Activated B cell treated with CpG ODN at 0.5 μM for 24 hours (primary cell): Measurements from ENCODE around the gene EBNA1BP2. TPM values are rescaled to one million over a fixed set of nuclear protein-coding genes. Genes with fewer than 3 reads are reported as not detected.
"Not testable (repeated sequence)": the region's sequence is repeated elsewhere in the genome, so short reads cannot be mapped to it uniquely, and the experiment has no call there.

Experiments used
- ATAC-seq: fragments of 200-7000 bp; cut with Tn5 transposase; one replicate; pipeline ENCODE4 v1.10.0; 2021; ENCODE audit warnings: low read depth, mild to moderate bottlenecking, moderate library complexity
- CTCF ChIA-PET: fragments of 350-600 bp; sonication (Branson Sonifier 250); formaldehyde crosslinking; loops from one replicate; lab custom pipeline; 2021; ENCODE audit warnings: antibody characterized with exemption; lab: Charles Lee
- POLR2A ChIA-PET: fragments of 350-600 bp; sonication (Branson Sonifier 250); formaldehyde crosslinking; loops from one replicate; lab custom pipeline; 2021; ENCODE audit warnings: antibody characterized with exemption; lab: Charles Lee
- DNase-seq: peaks from one replicate; pipeline ENCODE4 v3.0.0; 2022
- H3K27ac Mint-ChIP-seq: one replicate; pipeline ENCODE4 v1.8.0; 2020; ENCODE audit warnings: mixed read lengths
- H3K27me3 Mint-ChIP-seq: one replicate; pipeline ENCODE4 v1.8.0; 2021; ENCODE audit warnings: mixed read lengths
- H3K36me3 Mint-ChIP-seq: one replicate; pipeline ENCODE4 v1.8.0; 2021; ENCODE audit warnings: low read depth, mixed read lengths
- H3K4me1 Mint-ChIP-seq: one replicate; pipeline ENCODE4 v1.8.0; 2021; ENCODE audit warnings: mixed read lengths
- H3K4me3 Mint-ChIP-seq: one replicate; pipeline ENCODE4 v1.8.0; 2020; ENCODE audit warnings: mild to moderate bottlenecking, mixed read lengths
- H3K9me3 Mint-ChIP-seq: one replicate; pipeline ENCODE4 v1.8.0; 2020; ENCODE audit warnings: mixed read lengths
- CTCF ChIP-seq: fragments of 200-600 bp; IDR thresholded peaks from one replicate; pipeline ENCODE4 v1.8.0; 2022; ENCODE audit warnings: antibody characterized with exemption, mild to moderate bottlenecking
- intact Hi-C: fragments of 100-400 bp; cut with micrococcal nuclease; formaldehyde crosslinking; loops from one replicate; pipeline ENCODE4 v1.15.1; 2024
- total RNA-seq: library from RNA; stranded (reverse); gene quantifications from 2 replicates; pipeline ENCODE4 v1.2.3, GENCODE V29; 2022

Gene EBNA1BP2
- total RNA-seq, 1 donor from 2014 or later: 59.9 TPM

- no peaks in the 10 kb centered on the region for H3K27me3 Mint-ChIP-seq
- CTCF ChIA-PET: interaction anchor here (1.5 kb wide), 1 partner anchor 12 kb away, joined by 4 read pairs; no protein-coding TSS in a partner anchor
- no peak overlapping the region for H3K27ac Mint-ChIP-seq
- POLR2A ChIA-PET: no interaction called here
- ATAC-seq (no peak), DNase-seq (no peak)
- intact Hi-C loops: no loop called here
- no peak overlapping the region for H3K4me3 Mint-ChIP-seq
- H3K9me3 Mint-ChIP-seq: no peaks in the 10 kb centered on the region
- H3K4me1 Mint-ChIP-seq: no peaks in the 10 kb centered on the region
- H3K36me3 Mint-ChIP-seq: no peaks in the 10 kb centered on the region
- no peak for TF ChIP-seq CTCF
Measured at GRCh38 chr1:43214501-43215444, 42.7 kb upstream of the EBNA1BP2 start.

- H3K27ac Mint-ChIP-seq, H3K9me3 Mint-ChIP-seq, ATAC-seq, H3K4me3 Mint-ChIP-seq, POLR2A ChIA-PET, DNase-seq, intact Hi-C loops, H3K27me3 Mint-ChIP-seq, H3K36me3 Mint-ChIP-seq, CTCF ChIA-PET, H3K4me1 Mint-ChIP-seq: not testable (repeated sequence)
Measured at GRCh38 chr1:43208277-43208676, 36.2 kb upstream of the EBNA1BP2 start.

DNA sequence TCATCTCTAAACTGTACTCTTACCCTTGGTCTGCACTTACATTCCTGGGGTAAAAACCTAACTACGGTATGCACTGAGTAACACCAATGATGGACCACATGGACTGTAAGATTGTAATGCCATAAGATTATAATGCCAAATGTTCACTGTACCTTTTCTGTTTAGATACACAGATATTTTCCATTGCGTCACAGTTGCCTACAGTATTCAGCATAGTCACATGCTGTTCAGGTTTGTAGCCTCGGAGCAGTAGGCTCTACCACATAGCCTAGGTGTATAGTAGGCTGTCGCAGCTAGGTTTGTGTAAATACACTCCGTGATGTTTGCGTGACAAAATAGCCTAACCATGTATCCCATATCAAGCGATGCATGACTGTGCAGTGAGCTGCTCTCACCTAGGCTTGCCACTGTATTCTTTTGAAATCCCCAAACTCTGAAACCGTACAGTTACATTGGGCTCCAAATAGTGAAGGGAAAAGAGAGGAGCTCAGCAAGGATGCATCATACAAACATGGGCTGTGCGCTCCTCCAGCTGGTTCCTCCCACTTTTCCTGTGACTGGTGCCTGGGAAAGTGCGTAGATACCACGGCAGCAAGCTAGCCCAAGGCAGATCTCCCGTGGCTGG, 35.3 kb upstream of the EBNA1BP2 start:
- ChIA-PET POLR2A (no interaction called here), CTCF (no interaction called here)
- peaks cover 2% of the 10 kb centered on the region for H3K27me3 Mint-ChIP-seq
- ATAC-seq (no peak), DNase-seq (no peak)
- no peaks in the 10 kb centered on the region for H3K36me3 Mint-ChIP-seq
- H3K4me3 Mint-ChIP-seq: no peak overlapping the region
- peaks cover 5% of the 10 kb centered on the region for H3K9me3 Mint-ChIP-seq
- peaks cover 4% of the 10 kb centered on the region for H3K4me1 Mint-ChIP-seq
- intact Hi-C loops: no loop called here
- H3K27ac Mint-ChIP-seq: no peak overlapping the region
- no peak for TF ChIP-seq CTCF

DNA sequence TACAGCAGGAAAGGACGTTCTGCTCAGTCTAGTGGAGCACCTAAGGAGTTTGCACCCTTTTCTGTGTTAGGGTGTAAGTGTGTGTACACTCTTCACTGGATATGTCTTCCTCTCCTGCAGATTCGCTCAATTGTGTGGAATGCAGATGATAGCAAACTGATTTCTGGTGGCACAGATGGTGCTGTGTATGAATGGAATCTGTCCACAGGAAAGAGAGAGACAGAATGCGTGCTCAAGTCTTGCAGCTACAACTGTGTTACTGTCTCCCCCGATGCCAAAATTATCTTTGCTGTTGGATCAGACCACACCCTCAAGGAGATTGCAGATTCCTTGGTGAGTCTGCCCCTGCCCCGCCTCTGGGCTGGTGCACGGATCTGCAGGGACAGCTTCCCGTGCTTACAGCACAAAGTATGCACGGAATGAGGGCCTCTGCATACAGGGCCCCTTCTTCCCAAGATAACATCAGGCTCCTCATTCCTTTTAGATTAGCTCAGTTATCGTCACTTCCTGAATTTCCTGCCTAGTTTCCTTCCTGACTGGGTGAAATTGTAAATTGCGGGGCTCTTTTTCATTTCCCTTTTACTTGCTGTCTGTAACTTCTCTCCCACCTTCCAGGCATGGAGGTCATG, 34.6 kb upstream of the EBNA1BP2 start:
- peaks cover 4% of the 10 kb centered on the region for H3K4me1 Mint-ChIP-seq

GRCh38 chr1:43205671-43206070, 33.6 kb upstream of the EBNA1BP2 start:
- Mint-ChIP-seq H3K27ac (no peak overlapping the region), H3K36me3 (no peaks in the 10 kb centered on the region), H3K9me3 (peaks cover 5% of the 10 kb centered on the region), H3K27me3 (peaks cover 2% of the 10 kb centered on the region), H3K4me1 (peaks cover 4% of the 10 kb centered on the region), H3K4me3 (no peak overlapping the region)
- POLR2A ChIA-PET: interaction anchor here (1.0 kb wide), 1 partner anchor 22 kb away, joined by 3 read pairs; no protein-coding TSS in a partner anchor
- DNase-seq (no peak), ATAC-seq (no peak)
- TF ChIP-seq CTCF: no peak
- CTCF ChIA-PET: no interaction called here
- intact Hi-C loops: no loop called here

More for the DNA sequence above, 34.6 kb upstream of the EBNA1BP2 start:
- peaks cover 2% of the 10 kb centered on the region for H3K27me3 Mint-ChIP-seq
- ATAC-seq (no peak), DNase-seq (no peak)
- ChIA-PET POLR2A (no interaction called here), CTCF (no interaction called here)
- TF ChIP-seq CTCF: no peak
- no peak overlapping the region for H3K27ac Mint-ChIP-seq
- no peak overlapping the region for H3K4me3 Mint-ChIP-seq
- no peaks in the 10 kb centered on the region for H3K36me3 Mint-ChIP-seq
- intact Hi-C loops: no loop called here
- H3K9me3 Mint-ChIP-seq: peaks cover 5% of the 10 kb centered on the region
